Forelimb muscle (tissue), 1 donor: Measurements from ENCODE around the gene KCTD19. TPM values are rescaled to one million over a fixed set of nuclear protein-coding genes. Genes with fewer than 3 reads are reported as not detected.

Experiments
- DNase-seq: peaks from one replicate; pipeline ENCODE4 v3.0.0-alpha.2; 2013; ENCODE audit warnings: low read depth
- polyA plus RNA-seq: library from polyadenylated mRNA; unstranded; fragments of 120-200 nt; gene quantifications from one replicate; pipeline ENCODE4 v1.2.1, GENCODE V29; 2013; ENCODE audit not compliant: insufficient read length

The KCTD19 gene
- polyA plus RNA-seq, 1 donor: 0.32 TPM

- no peak for DNase-seq
Measured at GRCh38 chr16:67317853-67318252, 8.7 kb downstream of the KCTD19 start.

GRCh38 chr16:67312719-67313118 lies 13.8 kb downstream of the KCTD19 start:
- no peak for DNase-seq

DNA sequence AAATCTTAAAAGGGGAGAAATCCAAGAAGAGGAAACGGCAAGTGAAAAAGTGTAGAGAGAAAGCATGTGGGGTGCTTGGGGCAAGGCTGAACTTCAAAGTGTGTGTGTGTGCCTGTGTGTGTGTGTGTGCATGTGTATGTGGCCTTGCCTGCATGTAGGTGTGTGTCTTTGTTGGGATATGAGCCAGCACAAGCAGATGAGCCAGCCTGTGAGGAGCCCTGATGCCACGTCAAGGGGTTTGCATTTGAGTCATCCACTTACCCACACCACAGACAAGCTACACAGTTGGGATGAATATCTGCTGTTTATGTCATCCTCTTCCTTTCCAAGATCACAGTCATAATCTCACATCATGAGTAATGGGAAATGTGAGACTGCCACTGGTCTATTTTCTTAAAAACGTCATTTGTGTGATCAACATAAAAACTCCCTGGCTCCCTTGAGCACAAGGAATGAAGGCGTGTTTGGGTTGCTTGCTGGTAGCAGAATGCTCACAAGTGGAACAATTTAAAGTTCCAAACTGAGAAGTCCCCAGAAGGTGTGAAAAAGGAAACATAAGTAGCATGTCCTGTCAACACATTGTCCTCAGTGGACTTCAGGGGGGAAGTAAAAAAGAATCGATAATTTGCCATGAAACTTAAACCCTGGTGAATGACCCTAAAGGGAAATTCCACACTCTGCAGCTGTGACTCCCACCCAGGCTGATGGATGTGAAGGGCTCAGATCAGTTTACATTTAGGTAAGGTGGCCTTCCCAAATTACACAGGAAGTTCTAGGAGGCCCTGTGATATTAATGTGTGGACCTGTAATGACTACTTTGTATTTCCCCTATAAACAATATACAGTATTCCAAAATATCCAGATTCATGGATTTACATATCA lies 14.7 kb downstream of the KCTD19 start:
- no peak for DNase-seq

DNA sequence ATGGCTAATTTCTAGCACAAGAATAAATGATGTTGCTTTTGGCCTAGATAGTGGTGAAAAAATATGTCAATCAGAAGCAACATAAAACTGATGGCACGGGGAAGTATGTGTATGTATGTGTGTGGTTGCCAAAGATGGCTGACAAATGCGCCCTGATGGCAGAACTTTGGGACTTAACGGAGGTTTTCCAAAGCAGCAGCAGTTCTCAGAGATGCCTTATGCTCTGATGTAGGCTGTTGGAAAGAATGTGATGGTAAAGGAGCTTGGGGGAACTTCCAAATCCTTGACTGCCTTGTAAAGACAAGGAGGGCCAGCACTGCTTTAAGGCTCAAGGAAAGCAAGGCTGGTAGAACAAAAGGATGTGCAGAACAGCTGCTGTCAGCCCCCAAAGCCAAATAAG lies 16.0 kb downstream of the KCTD19 start:
- DNase-seq: no peak

DNA sequence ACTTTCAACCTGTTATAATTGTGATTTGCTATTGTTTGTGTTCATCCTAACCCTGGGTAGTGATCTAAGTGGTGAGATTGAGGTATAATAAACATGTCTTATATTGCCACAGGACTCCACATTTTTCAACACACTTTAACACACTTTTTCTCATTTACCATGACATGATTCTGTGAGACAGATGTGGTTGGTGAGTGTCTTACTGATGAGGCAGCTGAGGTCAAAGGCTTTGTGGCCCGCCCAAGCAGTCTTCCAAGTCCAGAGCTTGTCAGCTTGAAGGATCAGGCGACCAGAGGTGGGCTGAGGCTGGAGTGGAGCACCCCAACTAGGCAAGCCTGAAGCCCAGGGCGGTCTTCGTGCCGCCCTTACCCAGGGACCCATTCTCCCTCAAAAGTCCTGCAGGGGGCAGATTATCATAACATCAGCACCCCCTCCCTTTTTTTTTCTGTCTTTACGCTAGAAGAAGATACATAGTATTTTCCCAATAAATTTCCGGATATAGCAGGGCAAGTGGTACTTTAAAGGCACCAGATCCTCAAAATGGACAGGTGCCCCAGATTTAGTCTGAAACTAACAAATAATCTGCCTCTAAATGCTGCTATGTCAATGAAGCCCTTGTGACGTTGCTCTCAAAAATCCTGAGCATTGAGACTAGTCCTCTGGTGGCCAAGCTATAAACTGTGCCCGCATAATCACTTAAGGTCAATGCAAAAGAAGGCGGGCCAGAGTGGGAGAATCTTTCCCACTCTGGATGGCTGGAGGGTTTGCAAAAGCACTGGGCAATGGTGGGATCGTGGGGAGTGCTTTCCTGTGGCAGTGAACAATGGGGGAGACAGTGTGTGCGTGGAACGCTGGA lies 21.1 kb downstream of the KCTD19 start:
- no peak for DNase-seq

DNA sequence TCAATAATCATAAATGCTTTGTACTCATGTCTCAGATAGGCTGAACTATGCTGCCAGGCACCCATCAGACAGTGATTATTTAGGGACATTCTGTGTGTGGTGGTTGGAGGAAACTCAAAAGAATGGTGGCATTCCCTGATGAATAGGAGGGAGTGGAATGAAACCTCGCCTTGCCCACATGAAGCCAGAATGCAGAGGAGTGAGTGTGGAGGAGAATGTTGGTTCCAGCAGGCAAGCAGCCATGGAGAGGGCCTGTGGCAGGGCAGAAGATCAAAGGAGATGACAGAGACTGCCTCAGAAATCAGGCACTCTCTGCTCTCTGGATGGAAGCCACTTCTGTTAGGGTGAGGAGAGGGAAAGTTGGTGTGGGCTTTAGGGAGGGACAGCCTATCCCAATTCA lies 22.5 kb downstream of the KCTD19 start:
- no peak for DNase-seq

GRCh38 chr16:67302970-67303369 lies 23.6 kb downstream of the KCTD19 start:
- no peak for DNase-seq

DNA sequence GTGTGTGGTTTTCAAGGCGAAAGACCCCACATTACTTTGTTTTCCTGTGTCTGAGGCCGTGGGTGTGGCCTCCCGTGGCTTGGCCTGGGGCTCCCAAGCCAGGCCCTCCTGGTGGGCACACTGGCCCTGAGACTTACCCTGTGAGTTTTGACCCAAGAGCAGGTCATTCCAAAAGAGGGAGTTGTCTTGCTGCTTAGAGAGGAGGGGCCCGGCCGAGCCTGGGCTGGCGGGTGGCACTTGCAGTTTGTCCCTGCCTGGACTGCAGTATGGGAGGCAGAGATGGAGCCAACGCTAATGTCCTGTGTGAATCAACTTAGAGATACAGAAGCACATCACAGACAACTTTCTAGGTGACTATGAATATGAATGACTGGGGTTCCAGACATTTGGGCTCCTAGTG lies 24.5 kb downstream of the KCTD19 start:
- DNase-seq: no peak

GRCh38 chr16:67301080-67301782 lies 25.3 kb downstream of the KCTD19 start:
- no peak for DNase-seq

- DNase-seq: no peak
Measured at GRCh38 chr16:67299269-67299668, 27.3 kb downstream of the KCTD19 start.

DNA sequence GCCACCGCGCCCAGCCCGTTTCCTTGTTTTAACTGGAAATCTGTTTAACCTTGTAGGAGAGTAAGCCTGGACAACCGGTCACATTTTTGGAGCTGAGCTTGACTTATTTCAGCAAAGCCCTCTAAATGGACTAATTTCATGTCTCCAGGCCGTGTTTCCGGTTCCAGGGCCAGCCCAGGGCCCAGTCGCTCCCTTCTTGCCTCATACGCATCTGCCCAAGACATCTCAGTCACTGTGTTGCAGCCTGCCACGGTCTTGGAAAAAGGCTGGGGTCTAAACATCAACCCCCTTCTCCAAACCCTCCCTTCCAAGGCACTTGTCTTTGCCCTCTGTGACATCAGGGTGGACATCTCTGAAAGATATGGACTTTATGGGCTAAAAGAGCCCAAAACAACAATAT lies 28.3 kb downstream of the KCTD19 start:
- DNase-seq: no peak

DNA sequence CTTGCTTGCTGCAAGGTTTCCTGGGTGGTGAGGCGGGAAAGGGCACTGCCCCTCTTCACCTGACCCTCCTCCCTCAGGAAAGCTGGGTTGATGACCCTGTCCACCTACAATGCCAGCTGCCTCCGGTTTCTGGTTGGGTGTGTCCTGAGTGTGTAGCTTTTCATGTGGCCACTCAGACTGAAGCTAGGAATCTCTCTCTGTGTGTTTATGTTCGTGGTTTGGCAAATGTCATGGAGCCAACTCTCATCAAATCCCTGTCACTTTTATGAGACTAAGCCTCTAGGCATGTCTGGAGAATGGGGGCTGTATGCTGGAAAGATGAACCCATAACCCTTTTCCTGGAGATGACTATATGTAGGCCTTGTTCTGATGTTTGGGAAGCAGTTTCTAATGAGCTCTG lies 30.1 kb downstream of the KCTD19 start:
- no peak for DNase-seq

- DNase-seq: no peak
Measured at GRCh38 chr16:67294938-67295361, 31.6 kb downstream of the KCTD19 start.

DNA sequence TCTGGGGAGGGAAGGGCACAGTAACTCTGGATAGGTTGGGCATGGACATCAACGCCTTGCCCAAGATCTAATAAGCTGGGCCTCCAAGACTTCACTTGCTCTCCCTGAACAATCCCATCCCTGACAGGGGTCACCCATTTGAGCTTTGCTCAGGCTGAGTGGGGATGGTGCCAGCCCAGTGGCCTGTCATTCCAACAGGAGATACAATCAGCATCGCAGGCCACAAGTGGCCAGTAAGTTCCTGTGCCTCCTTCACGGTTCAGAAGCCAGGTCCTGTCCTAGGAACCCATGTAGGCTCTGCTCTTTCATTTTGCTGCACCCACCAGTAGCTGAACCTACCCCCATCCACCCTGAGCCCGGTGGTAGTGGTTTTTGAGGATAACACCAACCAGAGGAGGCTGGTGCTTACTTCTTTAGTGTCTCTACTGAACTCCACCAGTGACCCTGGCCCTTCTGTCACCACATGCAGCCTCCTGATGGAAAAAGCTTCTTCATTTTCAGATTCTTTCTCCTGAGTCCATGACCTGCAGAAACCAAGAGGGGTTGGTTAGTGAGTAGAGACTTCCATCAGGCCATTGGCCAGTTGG lies 32.3 kb downstream of the KCTD19 start:
- DNase-seq: no peak

DNA sequence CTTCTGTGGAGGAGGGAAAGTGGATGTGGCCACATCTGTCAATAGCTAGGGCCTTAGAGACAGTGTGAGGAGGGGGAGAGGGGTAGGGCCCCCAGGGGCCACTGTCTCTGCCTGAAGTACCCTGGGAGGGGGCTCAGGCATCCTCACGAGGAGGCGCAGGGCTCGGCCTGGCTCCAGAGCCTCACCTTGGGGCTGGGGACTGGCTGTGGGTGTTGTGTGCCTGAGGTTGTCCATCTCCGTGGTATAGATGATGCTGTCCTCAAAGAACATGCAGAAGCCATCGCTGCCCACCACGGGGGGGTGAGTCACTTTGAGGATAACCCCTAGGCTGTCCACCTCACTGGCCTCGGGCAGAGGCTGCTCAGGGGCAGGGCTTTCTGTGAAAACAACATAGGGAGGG lies 35.1 kb downstream of the KCTD19 start:
- DNase-seq: no peak

GRCh38 chr16:67287960-67288359 lies 38.6 kb downstream of the KCTD19 start:
- no peak for DNase-seq

DNA sequence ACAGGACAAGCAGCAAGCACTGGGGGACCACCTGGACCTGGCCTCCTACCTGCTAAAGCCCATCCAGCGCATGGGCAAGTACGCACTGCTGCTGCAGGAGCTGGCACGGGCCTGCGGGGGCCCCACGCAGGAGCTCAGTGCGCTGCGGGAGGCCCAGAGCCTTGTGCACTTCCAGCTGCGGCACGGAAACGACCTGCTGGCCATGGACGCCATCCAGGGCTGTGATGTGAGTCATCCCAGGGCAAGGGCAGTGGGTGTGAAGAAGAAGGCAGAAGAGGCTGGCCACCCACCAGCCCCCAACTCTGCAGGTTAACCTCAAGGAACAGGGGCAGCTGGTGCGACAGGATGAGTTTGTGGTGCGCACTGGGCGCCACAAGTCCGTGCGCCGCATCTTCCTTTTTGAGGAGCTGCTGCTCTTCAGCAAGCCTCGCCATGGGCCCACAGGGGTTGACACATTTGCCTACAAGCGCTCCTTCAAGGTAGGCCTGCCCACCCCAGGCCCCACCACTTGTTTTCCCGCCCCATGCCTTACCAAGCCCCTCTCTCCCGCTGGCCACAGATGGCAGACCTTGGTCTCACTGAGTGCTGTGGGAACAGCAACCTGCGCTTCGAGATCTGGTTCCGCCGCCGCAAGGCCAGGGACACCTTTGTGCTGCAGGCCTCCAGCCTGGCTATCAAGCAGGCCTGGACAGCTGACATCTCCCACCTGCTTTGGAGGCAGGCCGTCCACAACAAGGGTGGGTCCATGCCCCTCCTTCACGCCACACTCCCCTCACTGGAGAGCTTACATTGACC lies 39.9 kb downstream of the KCTD19 start:
- DNase-seq: no peak

- no peak for DNase-seq
Measured at GRCh38 chr16:67284699-67285646, 41.6 kb downstream of the KCTD19 start.

DNA sequence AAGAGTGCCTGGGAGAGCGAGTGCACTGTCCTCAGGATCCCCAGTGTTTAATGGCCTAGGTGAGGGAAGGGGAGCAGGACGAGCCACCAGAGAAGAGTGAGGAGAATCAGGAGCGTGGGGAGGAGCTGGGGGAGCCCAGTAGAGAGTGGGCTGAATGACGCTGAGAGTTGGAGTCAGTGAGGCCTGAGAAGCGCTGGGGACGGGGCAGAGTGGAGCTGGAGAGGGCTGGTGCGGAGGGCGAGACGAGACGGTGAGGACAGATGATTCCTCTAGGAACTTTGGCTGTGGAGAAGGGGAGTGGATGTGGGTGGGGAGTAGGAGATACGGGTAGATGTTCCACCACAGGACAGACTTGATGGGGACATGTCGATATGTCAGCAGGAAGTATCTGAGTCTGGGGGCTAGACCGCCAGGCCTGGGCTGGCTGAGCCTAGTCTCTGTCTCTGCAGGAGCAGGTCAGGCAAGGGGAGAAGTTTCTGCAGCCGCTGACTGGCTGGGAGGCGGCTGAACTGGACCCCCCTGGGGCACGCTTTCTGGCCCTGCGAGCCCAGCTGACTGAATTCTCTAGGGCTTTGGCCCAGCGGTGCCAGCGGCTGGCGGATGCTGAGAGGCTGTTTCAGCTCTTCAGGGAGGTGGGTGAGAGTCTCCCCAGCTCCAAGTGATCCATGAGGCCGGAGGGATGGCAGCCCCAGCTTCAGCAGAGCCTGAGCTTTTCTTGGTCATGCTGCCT lies 42.5 kb downstream of the KCTD19 start:
- no peak for DNase-seq
